ENCODE data around the gene CHPF2. TPM values are rescaled to one million over a fixed set of nuclear protein-coding genes. Genes with fewer than 3 reads are reported as not detected.
A peak's percentile ranks its signal among the peaks of the same experiment; 100 is the strongest.

Gene CHPF2
- total RNA-seq, 1 donor from 2014 or later, result 84.7 TPM

- no peaks in the 10 kb centered on the region for H3K27me3 Mint-ChIP-seq (ENCODE audit: low read depth, unreplicated experiment)
Measured at GRCh38 chr7:151225948-151226510, 6.3 kb upstream of the CHPF2 start.

GRCh38 chr7:151226560-151226874, 5.8 kb upstream of the CHPF2 start:
- H3K4me3 ChIP-seq (ENCODE audit: insufficient read depth, low read depth, low read length), result peak overlapping the region; percentile 89
- FAIRE-seq, result no peak
- TF ChIP-seq EZH2 (IDR thresholded peaks at IDR 0.05; ENCODE audit: insufficient read depth, low read length) (no peak), CTCF (IDR thresholded peaks at IDR 0.05; ENCODE audit: insufficient read depth, low read depth, low read length) (no peak)
- peaks cover 16% of the 10 kb centered on the region for H3K4me1 ChIP-seq (ENCODE audit: insufficient read depth, low read length)
- H3K4me2 ChIP-seq (ENCODE audit: low read length), result peak overlapping the region; percentile 94
- Mint-ChIP-seq H3K4me3 (ENCODE audit: unreplicated experiment) (peak overlapping the region; percentile 97), H3K4me1 (ENCODE audit: low read depth, unreplicated experiment) (peaks cover 14% of the 10 kb centered on the region), H3K27me3 (ENCODE audit: low read depth, unreplicated experiment) (no peaks in the 10 kb centered on the region), H3K36me3 (ENCODE audit: low read depth, unreplicated experiment) (peaks cover 7% of the 10 kb centered on the region), H3K9me3 (ENCODE audit: unreplicated experiment) (no peaks in the 10 kb centered on the region), H3K27ac (ENCODE audit: unreplicated experiment) (peak overlapping the region; percentile 96)
- peak overlapping the region; percentile 70 for H3K27ac ChIP-seq (ENCODE audit: low read depth, low read length)
- no peak for DNase-seq (ENCODE audit: low read depth)
- no peaks in the 10 kb centered on the region for H3K27me3 ChIP-seq (ENCODE audit: insufficient read depth, low read length)
- no peaks in the 10 kb centered on the region for H3K9me3 ChIP-seq (ENCODE audit: insufficient read depth, low read depth, low read length)
- H3K36me3 ChIP-seq (ENCODE audit: insufficient read depth, low read length), result peaks cover 28% of the 10 kb centered on the region
- H3K9ac ChIP-seq (ENCODE audit: low read length), result peak overlapping the region; percentile 91
- H3K79me2 ChIP-seq (ENCODE audit: insufficient read depth, low read length), result peaks cover 26% of the 10 kb centered on the region
- H4K20me1 ChIP-seq (ENCODE audit: insufficient read depth, low read length), result peaks cover 23% of the 10 kb centered on the region
- peak overlapping the region; percentile 57 for H2AFZ ChIP-seq (ENCODE audit: low read depth, low read length)

More at GRCh38 chr7:151225948-151226510, 6.3 kb upstream of the CHPF2 start:
- Histone ChIP-seq H3K9ac (ENCODE audit: low read length) (peak overlapping the region; percentile 91), H3K4me2 (ENCODE audit: low read length) (peak overlapping the region; percentile 94), H2AFZ (ENCODE audit: low read depth, low read length) (no peak overlapping the region), H4K20me1 (ENCODE audit: insufficient read depth, low read length) (peaks cover 23% of the 10 kb centered on the region), H3K36me3 (ENCODE audit: insufficient read depth, low read length) (peaks cover 30% of the 10 kb centered on the region), H3K9me3 (ENCODE audit: insufficient read depth, low read depth, low read length) (no peaks in the 10 kb centered on the region), H3K27me3 (ENCODE audit: insufficient read depth, low read length) (no peaks in the 10 kb centered on the region), H3K79me2 (ENCODE audit: insufficient read depth, low read length) (peaks cover 25% of the 10 kb centered on the region), H3K27ac (ENCODE audit: low read depth, low read length) (peak overlapping the region; percentile 70), H3K4me1 (ENCODE audit: insufficient read depth, low read length) (peaks cover 14% of the 10 kb centered on the region), H3K4me3 (ENCODE audit: insufficient read depth, low read depth, low read length) (peak overlapping the region; percentile 89)
- Mint-ChIP-seq H3K36me3 (ENCODE audit: low read depth, unreplicated experiment) (peaks cover 7% of the 10 kb centered on the region), H3K27ac (ENCODE audit: unreplicated experiment) (peak overlapping the region; percentile 96), H3K4me1 (ENCODE audit: low read depth, unreplicated experiment) (peaks cover 10% of the 10 kb centered on the region), H3K4me3 (ENCODE audit: unreplicated experiment) (peak overlapping the region; percentile 97), H3K9me3 (ENCODE audit: unreplicated experiment) (no peaks in the 10 kb centered on the region)
- DNase-seq (ENCODE audit: low read depth), result no peak
- no peak for FAIRE-seq
- TF ChIP-seq EZH2 (IDR thresholded peaks at IDR 0.05; ENCODE audit: insufficient read depth, low read length), result no peak
- no peak for TF ChIP-seq CTCF (IDR thresholded peaks at IDR 0.05; ENCODE audit: insufficient read depth, low read depth, low read length)
